GM12872 (cell line): ENCODE results near the gene GNG12.

Experiments
- CTCF ChIP-seq: IDR thresholded peaks from 3 replicates; pipeline ENCODE4 v1.5.1; 2011; ENCODE audit warnings: low read depth, mild to moderate bottlenecking, low read length, moderate library complexity; ENCODE audit not compliant: insufficient read depth

The GNG12 gene

GRCh38 chr1:67832737-67833601 is at the start of gene GNG12:
TSS of gene GNG12 (minus strand) at chr1:67833467. CDS start at chr1:67707686, 125,781 bp downstream.
- no peak for TF ChIP-seq CTCF

- TF ChIP-seq CTCF = no peak
These were observed 49.1 kb upstream of the GNG12 start for GRCh38 chr1:67882196-67882958.

GRCh38 chr1:67880056-67880601 is 46.9 kb upstream of the GNG12 start:
- no peak for TF ChIP-seq CTCF

GRCh38 chr1:67879485-67879884 is 46.2 kb upstream of the GNG12 start:
- TF ChIP-seq CTCF = no peak

- no peak for TF ChIP-seq CTCF
These were observed 41.3 kb upstream of the GNG12 start for GRCh38 chr1:67874501-67875111.

GRCh38 chr1:67869233-67869632 is 36.0 kb upstream of the GNG12 start:
- no peak for TF ChIP-seq CTCF

- TF ChIP-seq CTCF = no peak
These were observed 30.4 kb upstream of the GNG12 start for GRCh38 chr1:67863637-67864036.
